ENCODE measurements around the gene RBPJ. TPM values are rescaled to one million over a fixed set of nuclear protein-coding genes. Genes with fewer than 3 reads are reported as not detected.
A peak's percentile ranks its signal among the peaks of the same experiment; 100 is the strongest.

RBPJ gene
- total and polyA plus RNA-seq, 2 of the 8 experiments (the other 6 are each of a cell fraction or from before 2014, with no cell fraction given) = 65.5 to 217 TPM

- H3K9ac ChIP-seq (replicated peaks in 1 of 4; ENCODE audit: extremely low read depth in 1 of 4, low read depth in 3 of 4, low read length in 3 of 4) = no peak overlapping the region
- H2BK120ac ChIP-seq (replicated peaks; ENCODE audit: low read depth, low read length) = no peak overlapping the region
- H3K4me3 ChIP-seq (ENCODE audit: extremely low read depth in 1 of 4, insufficient read depth in 2 of 4, low read depth in 3 of 4, low read length in 4 of 4) = no peak overlapping the region
- H3K79me1 ChIP-seq (ENCODE audit: low read depth, low read length) = no peaks in the 10 kb centered on the region
- H4K5ac ChIP-seq (ENCODE audit: insufficient read length, low read depth, low read length) = no peak overlapping the region
- H2BK5ac ChIP-seq (ENCODE audit: low read depth, low read length) = no peak overlapping the region
- POLR2A ChIA-PET (ENCODE audit: partially characterized antibody) = interaction anchor here (1.3 kb wide), 1 partner anchor 13 kb away, joined by 4 read pairs; no protein-coding TSS in a partner anchor
- no peak overlapping the region for H3K56ac ChIP-seq (replicated peaks; ENCODE audit: insufficient read length, low read depth, low read length)
- H4K20me1 ChIP-seq (replicated peaks in 1 of 2; ENCODE audit: control insufficient read depth in 1 of 2, insufficient read depth in 2 of 2, low read length in 2 of 2) = no peaks in the 10 kb centered on the region
- H3K9me3 ChIP-seq (ENCODE audit: insufficient read depth in 2 of 2, low read depth in 1 of 2, low read length in 1 of 2) = peaks cover 2 to 3% of the 10 kb centered on the region in 2 experiments; a peak in 1 of 4 replicates
- DNase-seq (ENCODE audit: low read depth in 1 of 2, low spot score in 2 of 2) = no peak
- no peak for FAIRE-seq
- H3K23ac ChIP-seq (ENCODE audit: insufficient read length) = no peak overlapping the region
- no peak overlapping the region for H2BK15ac ChIP-seq (ENCODE audit: low read length)
- H3K4ac ChIP-seq (replicated peaks; ENCODE audit: insufficient read length, low read depth, low read length) = no peak overlapping the region
- no peaks in the 10 kb centered on the region for H3K79me2 ChIP-seq (ENCODE audit: control insufficient read depth in 1 of 2, insufficient read depth in 2 of 2, low read length in 2 of 2)
- H3K27me3 ChIP-seq (replicated peaks in 1 of 4; ENCODE audit: control insufficient read depth in 3 of 4, extremely low read depth in 1 of 4, insufficient read depth in 3 of 4, low read length in 3 of 4) = no peaks in the 10 kb centered on the region
- no peak overlapping the region for H2AFZ ChIP-seq (ENCODE audit: low read length)
- no peak overlapping the region for H2BK12ac ChIP-seq (ENCODE audit: low read depth, low read length)
- no peaks in the 10 kb centered on the region for H3K23me2 ChIP-seq (ENCODE audit: low read depth, low read length)
- H3K4me1 ChIP-seq (replicated peaks in 1 of 4; ENCODE audit: control insufficient read depth in 3 of 4, insufficient read depth in 4 of 4, low read length in 3 of 4) = no peaks in the 10 kb centered on the region
- no peak overlapping the region for H3K18ac ChIP-seq (ENCODE audit: extremely low read depth, low read length)
- no peak overlapping the region for H3K4me2 ChIP-seq (ENCODE audit: insufficient read depth in 1 of 2, low read depth in 2 of 2, low read length in 2 of 2)
- TF ChIP-seq, protein P1, sequence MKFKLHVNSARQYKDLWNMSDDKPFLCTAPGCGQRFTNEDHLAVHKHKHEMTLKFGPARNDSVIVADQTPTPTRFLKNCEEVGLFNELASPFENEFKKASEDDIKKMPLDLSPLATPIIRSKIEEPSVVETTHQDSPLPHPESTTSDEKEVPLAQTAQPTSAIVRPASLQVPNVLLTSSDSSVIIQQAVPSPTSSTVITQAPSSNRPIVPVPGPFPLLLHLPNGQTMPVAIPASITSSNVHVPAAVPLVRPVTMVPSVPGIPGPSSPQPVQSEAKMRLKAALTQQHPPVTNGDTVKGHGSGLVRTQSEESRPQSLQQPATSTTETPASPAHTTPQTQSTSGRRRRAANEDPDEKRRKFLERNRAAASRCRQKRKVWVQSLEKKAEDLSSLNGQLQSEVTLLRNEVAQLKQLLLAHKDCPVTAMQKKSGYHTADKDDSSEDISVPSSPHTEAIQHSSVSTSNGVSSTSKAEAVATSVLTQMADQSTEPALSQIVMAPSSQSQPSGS (IDR thresholded peaks at IDR 0.05; ENCODE audit: low read length) = no peak
- TF ChIP-seq NANOG (IDR thresholded peaks at IDR 0.05; ENCODE audit: insufficient read depth, low read depth, low read length, poor library complexity, severe bottlenecking) (no peak), JUN (IDR thresholded peaks at IDR 0.05; ENCODE audit: low read depth, low read length) (no peak), POLR2A (IDR thresholded peaks at IDR 0.05; ENCODE audit: control extremely low read depth in 1 of 2, low read depth in 2 of 2, low read length in 2 of 2) (no peak)
- H2BK20ac ChIP-seq (ENCODE audit: low read length) = no peak overlapping the region
- H3K27ac ChIP-seq (ENCODE audit: low read depth, low read length) = no peak overlapping the region
- H4K8ac ChIP-seq (ENCODE audit: extremely low read depth, insufficient read depth, low read length) = no peak overlapping the region
- CTCF ChIA-PET (ENCODE audit: partially characterized antibody) = interaction anchor here (0.5 to 2.6 kb wide), 4 partner anchors 9 to 446 kb away, joined by 3 to 11 read pairs (median 4); no protein-coding TSS in a partner anchor
- peaks cover 0 to 3% (median 0%) of the 10 kb centered on the region in 4 experiments; a peak in 1 of 8 replicates for H3K36me3 ChIP-seq (ENCODE audit: control insufficient read depth in 2 of 4, insufficient read depth in 4 of 4, low read length in 3 of 4)
- no peak overlapping the region for H3K14ac ChIP-seq (ENCODE audit: insufficient read length)
- H2AK5ac ChIP-seq (ENCODE audit: low read depth, low read length) = 0 out of 2 replicates have a peak overlapping the region, but pooled peaks have one; percentile 13
- H4K91ac ChIP-seq (replicated peaks; ENCODE audit: insufficient read length, low read length) = no peak overlapping the region
Observed at GRCh38 chr4:26311633-26312032, 9.2 kb upstream of the RBPJ start.

Data from H1 (cell line).